ENCODE measurements around the gene HIRA. TPM values are rescaled to one million over a fixed set of nuclear protein-coding genes. Genes with fewer than 3 reads are reported as not detected.
A peak's percentile ranks its signal among the peaks of the same experiment; 100 is the strongest.

The HIRA gene
- total and polyA plus RNA-seq, 2 of the 8 experiments (the other 6 are each of a cell fraction or from before 2014, with no cell fraction given) = 34.9 to 67.2 TPM

DNA sequence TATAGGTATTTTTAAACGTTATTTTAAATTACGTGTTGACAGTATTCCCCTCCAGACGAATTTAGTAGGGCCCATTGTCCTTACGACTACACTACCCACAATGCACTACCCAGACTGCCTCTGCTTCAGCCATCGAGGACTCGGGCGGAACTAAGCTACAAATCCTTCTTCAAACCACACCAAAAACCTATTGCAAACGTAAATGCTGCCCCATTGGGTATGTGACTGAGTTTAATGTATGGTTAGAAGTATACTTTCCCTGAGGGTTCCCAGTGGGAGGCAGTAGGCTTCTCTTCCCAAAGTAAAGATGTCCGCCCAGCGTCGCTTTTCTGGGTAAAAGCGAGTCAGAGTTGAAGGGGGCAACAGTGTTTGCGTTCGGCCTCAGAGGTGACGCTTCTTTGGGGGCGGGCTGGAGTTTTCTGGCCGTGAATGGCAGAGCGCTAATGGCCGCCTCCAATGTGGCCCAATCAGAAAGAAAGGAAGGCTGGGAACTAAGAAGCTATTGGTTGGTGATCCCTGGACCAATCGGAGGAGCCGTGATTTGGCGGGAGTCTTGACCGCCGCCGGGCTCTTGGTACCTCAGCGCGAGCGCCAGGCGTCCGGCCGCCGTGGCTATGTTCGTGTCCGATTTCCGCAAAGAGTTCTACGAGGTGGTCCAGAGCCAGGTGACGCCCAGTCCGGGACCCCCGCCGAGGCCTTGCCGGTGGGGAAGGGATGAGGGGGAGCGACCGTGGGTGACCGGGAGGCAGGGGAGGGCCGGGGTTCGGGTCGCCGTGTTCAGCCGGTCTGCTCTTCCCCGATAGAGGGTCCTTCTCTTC is 48.0 kb upstream of the HIRA start, which contains the start of gene CDC45 (continued):
- no peak for TF ChIP-seq ASH2L (IDR thresholded peaks at IDR 0.05; ENCODE audit: low read length)
- no peak for TF ChIP-seq JUND (IDR thresholded peaks at IDR 0.05; ENCODE audit: low read length)
- TF ChIP-seq JUN (IDR thresholded peaks at IDR 0.05; ENCODE audit: low read depth, low read length) = no peak
- TF ChIP-seq CHD1 (IDR thresholded peaks at IDR 0.05; ENCODE audit: low read depth, low read length) = no peak
- peak; percentile 56 for TF ChIP-seq KDM5A (IDR thresholded peaks at IDR 0.05; ENCODE audit: low read length)
- peak in 1 of 2 experiments; percentile 93; a peak in 1 of 4 replicates for TF ChIP-seq HDAC2 (IDR thresholded peaks at IDR 0.05; ENCODE audit: borderline replicate concordance in 1 of 2, low read depth in 2 of 2, low read length in 2 of 2)
- peak; percentile 28 to 47; a peak in 3 of 4 replicates for TF ChIP-seq SIN3A (conservative IDR thresholded peaks at IDR 0.05 in 1 of 2, IDR thresholded peaks at IDR 0.05 in 1 of 2; ENCODE audit: low read depth in 1 of 2, low read length in 2 of 2)
- no peak; the same call in 1 of the 2 replicates for TF ChIP-seq SP4 (IDR thresholded peaks at IDR 0.05; ENCODE audit: low read length)
- TF ChIP-seq, protein P1, sequence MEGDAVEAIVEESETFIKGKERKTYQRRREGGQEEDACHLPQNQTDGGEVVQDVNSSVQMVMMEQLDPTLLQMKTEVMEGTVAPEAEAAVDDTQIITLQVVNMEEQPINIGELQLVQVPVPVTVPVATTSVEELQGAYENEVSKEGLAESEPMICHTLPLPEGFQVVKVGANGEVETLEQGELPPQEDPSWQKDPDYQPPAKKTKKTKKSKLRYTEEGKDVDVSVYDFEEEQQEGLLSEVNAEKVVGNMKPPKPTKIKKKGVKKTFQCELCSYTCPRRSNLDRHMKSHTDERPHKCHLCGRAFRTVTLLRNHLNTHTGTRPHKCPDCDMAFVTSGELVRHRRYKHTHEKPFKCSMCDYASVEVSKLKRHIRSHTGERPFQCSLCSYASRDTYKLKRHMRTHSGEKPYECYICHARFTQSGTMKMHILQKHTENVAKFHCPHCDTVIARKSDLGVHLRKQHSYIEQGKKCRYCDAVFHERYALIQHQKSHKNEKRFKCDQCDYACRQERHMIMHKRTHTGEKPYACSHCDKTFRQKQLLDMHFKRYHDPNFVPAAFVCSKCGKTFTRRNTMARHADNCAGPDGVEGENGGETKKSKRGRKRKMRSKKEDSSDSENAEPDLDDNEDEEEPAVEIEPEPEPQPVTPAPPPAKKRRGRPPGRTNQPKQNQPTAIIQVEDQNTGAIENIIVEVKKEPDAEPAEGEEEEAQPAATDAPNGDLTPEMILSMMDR (IDR thresholded peaks at IDR 0.05; ENCODE audit: control extremely low read depth in 1 of 3, insufficient read depth in 1 of 3, low read depth in 1 of 3, low read length in 3 of 3) = no peak
- no peak for TF ChIP-seq BACH1 (IDR thresholded peaks at IDR 0.05; ENCODE audit: low read length)
- peak; percentile 57; the same call in 1 of the 2 replicates for TF ChIP-seq POLR2AphosphoS5 (IDR thresholded peaks at IDR 0.05; ENCODE audit: low read depth, low read length)
- TF ChIP-seq RNF2 (IDR thresholded peaks at IDR 0.05; ENCODE audit: borderline replicate concordance, low read depth, low read length, missing control alignments, poor library complexity, severe bottlenecking) = no peak
- no peak for TF ChIP-seq CEBPB (IDR thresholded peaks at IDR 0.05; ENCODE audit: low read depth, low read length)
- TF ChIP-seq RBBP5 (IDR thresholded peaks at IDR 0.05; ENCODE audit: borderline replicate concordance, low read depth, low read length) = peak; percentile 64; the same call in 1 of the 2 replicates
- no peak for TF ChIP-seq FOSL1 (IDR thresholded peaks at IDR 0.05; ENCODE audit: insufficient read depth, low read depth, low read length)
- TF ChIP-seq HDAC6 (IDR thresholded peaks at IDR 0.05; ENCODE audit: low read depth, low read length) = no peak
- no peak for TF ChIP-seq RXRA (IDR thresholded peaks at IDR 0.05; ENCODE audit: insufficient read depth, low read depth, low read length)
- peak; percentile 62; the same call in 1 of the 2 replicates for TF ChIP-seq CHD2 (IDR thresholded peaks at IDR 0.05; ENCODE audit: low read length)
- no peak for TF ChIP-seq CBX8 (IDR thresholded peaks at IDR 0.05; ENCODE audit: borderline replicate concordance, low read depth, low read length)
- TF ChIP-seq, protein P2, sequence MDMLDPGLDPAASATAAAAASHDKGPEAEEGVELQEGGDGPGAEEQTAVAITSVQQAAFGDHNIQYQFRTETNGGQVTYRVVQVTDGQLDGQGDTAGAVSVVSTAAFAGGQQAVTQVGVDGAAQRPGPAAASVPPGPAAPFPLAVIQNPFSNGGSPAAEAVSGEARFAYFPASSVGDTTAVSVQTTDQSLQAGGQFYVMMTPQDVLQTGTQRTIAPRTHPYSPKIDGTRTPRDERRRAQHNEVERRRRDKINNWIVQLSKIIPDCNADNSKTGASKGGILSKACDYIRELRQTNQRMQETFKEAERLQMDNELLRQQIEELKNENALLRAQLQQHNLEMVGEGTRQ (IDR thresholded peaks at IDR 0.05; ENCODE audit: low read length) = no peak
